GM18498 (cell line): ENCODE measurements around the gene THAP5.

Experiments used
- ATAC-seq: cut with Tn5 transposase; IDR thresholded peaks from one replicate; pipeline ENCODE4 v1.9.1; 2021; ENCODE audit warnings: mild to moderate bottlenecking, moderate library complexity; ENCODE audit not compliant: unreplicated experiment

THAP5 gene

GRCh38 chr7:108569381-108570145 is at the start of gene THAP5, which contains the start of gene DNAJB9:
THAP5 (minus strand) TSS chr7:108569706; CDS start chr7:108569569, 137 bp downstream.
DNAJB9 (plus strand) TSS chr7:108569874; CDS start chr7:108571727, 1,853 bp downstream.
- peak; percentile 96 for ATAC-seq

GRCh38 chr7:108618056-108618455 is 48.5 kb upstream of the THAP5 start:
- no peak for ATAC-seq

- no peak for ATAC-seq
Measured at GRCh38 chr7:108614896-108615295, 45.4 kb upstream of the THAP5 start.

- no peak for ATAC-seq
Measured at GRCh38 chr7:108613949-108614381, 44.5 kb upstream of the THAP5 start.

GRCh38 chr7:108613147-108613948 is 43.8 kb upstream of the THAP5 start:
- peak; percentile 78 for ATAC-seq

- ATAC-seq = no peak
Measured at GRCh38 chr7:108611268-108611667, 41.8 kb upstream of the THAP5 start.

- ATAC-seq = no peak
Measured at GRCh38 chr7:108609643-108610042, 40.1 kb upstream of the THAP5 start.

GRCh38 chr7:108605559-108606201 is 36.2 kb upstream of the THAP5 start:
- ATAC-seq = no peak

GRCh38 chr7:108604307-108605077 is 35.0 kb upstream of the THAP5 start:
- no peak for ATAC-seq

GRCh38 chr7:108603656-108604306 is 34.3 kb upstream of the THAP5 start:
- ATAC-seq = no peak

- ATAC-seq = no peak
Measured at GRCh38 chr7:108600399-108600798, 30.9 kb upstream of the THAP5 start.

- no peak for ATAC-seq
Measured at GRCh38 chr7:108598914-108599580, 29.5 kb upstream of the THAP5 start.

GRCh38 chr7:108598153-108598552 is 28.6 kb upstream of the THAP5 start:
- no peak for ATAC-seq

GRCh38 chr7:108596560-108596959 is 27.1 kb upstream of the THAP5 start:
- no peak for ATAC-seq

- no peak for ATAC-seq
Measured at GRCh38 chr7:108592646-108593201, 23.2 kb upstream of the THAP5 start.

GRCh38 chr7:108590606-108591005 is 21.1 kb upstream of the THAP5 start:
- ATAC-seq = no peak

- ATAC-seq = no peak
Measured at GRCh38 chr7:108589874-108590273, 20.4 kb upstream of the THAP5 start.

- no peak for ATAC-seq
Measured at GRCh38 chr7:108589199-108589598, 19.7 kb upstream of the THAP5 start.

- ATAC-seq = no peak
Measured at GRCh38 chr7:108586274-108586710, 16.8 kb upstream of the THAP5 start.
